Measurements from ENCODE around the gene SLC2A5.
"Not testable (repeated sequence)": the region's sequence is repeated elsewhere in the genome, so short reads cannot be mapped to it uniquely, and the experiment has no call there.

The SLC2A5 gene

DNA sequence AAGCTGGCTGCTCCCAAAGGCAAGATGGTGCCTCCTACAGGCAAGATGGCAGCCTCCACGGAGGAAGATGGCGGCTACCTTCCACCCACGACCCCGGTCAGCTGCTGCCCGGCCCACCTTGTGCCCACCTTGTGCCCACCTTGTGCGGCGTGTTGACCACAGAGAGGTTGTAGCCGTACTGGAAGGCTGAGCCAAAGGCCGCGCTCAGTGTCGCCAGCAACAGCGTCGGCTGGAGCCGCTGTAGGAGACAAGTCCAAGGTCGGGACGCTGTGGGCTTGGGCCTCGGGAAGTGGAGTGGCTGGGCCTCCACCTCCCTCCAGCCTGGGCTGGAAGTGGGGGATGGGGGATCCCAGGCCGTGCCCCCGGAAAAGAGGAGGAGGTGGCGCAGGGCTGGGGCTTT lies 44.6 kb downstream of the SLC2A5 start:
- Histone ChIP-seq H3K27me3 (ENCODE audit: low read length) (no peaks in the 10 kb centered on the region), H2AFZ (ENCODE audit: low read depth, low read length, severe bottlenecking) (no peak overlapping the region), H4K20me1 (ENCODE audit: low read depth, low read length) (no peaks in the 10 kb centered on the region), H3K9ac (ENCODE audit: low read length) (no peak overlapping the region), H3K4me2 (ENCODE audit: low read depth, low read length, poor library complexity, severe bottlenecking) (no peak overlapping the region), H3K36me3 (ENCODE audit: low read length) (no peaks in the 10 kb centered on the region), H3F3A (ENCODE audit: insufficient read depth) (no peaks in the 10 kb centered on the region), H3K79me2 (ENCODE audit: insufficient read depth, low read length) (no peaks in the 10 kb centered on the region), H3K27ac (ENCODE audit: low read depth, low read length) (no peak overlapping the region), H3K4me3 (ENCODE audit: insufficient read depth, low read length, poor library complexity, severe bottlenecking) (no peak overlapping the region), H3K9me3 (ENCODE audit: insufficient read depth, low read length) (no peaks in the 10 kb centered on the region), H3K9me2 (replicated peaks; ENCODE audit: insufficient read depth, low read length) (no peaks in the 10 kb centered on the region)
- TF ChIP-seq EZH2phosphoT487 (conservative IDR thresholded peaks at IDR 0.05; ENCODE audit: low read length), result no peak
- TF ChIP-seq, protein P1, sequence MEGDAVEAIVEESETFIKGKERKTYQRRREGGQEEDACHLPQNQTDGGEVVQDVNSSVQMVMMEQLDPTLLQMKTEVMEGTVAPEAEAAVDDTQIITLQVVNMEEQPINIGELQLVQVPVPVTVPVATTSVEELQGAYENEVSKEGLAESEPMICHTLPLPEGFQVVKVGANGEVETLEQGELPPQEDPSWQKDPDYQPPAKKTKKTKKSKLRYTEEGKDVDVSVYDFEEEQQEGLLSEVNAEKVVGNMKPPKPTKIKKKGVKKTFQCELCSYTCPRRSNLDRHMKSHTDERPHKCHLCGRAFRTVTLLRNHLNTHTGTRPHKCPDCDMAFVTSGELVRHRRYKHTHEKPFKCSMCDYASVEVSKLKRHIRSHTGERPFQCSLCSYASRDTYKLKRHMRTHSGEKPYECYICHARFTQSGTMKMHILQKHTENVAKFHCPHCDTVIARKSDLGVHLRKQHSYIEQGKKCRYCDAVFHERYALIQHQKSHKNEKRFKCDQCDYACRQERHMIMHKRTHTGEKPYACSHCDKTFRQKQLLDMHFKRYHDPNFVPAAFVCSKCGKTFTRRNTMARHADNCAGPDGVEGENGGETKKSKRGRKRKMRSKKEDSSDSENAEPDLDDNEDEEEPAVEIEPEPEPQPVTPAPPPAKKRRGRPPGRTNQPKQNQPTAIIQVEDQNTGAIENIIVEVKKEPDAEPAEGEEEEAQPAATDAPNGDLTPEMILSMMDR (IDR thresholded peaks at IDR 0.05; ENCODE audit: insufficient read depth, low read length, poor library complexity, severe bottlenecking), result no peak

DNA sequence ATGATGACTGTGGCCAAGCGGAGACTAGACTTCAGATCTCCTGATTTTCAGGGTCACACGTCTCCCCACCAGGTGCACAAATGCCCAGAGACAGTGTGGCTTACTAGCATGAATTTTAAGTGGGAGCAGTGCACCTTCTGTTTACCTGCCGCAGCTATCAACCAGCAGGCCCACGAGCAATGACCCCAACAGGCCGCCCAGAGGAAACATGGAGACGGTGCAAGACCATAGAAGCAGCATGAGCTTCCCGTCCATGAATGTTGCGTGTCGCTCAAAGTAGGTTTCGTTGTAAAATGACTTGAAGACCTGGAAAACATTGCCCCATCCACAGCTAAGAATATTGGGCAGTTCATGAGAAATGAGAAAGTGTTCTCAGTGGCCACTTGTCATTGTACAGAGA lies 46.7 kb downstream of the SLC2A5 start:
- Histone ChIP-seq H3K27me3 (ENCODE audit: low read length) (no peaks in the 10 kb centered on the region), H3K79me2 (ENCODE audit: insufficient read depth, low read length) (no peaks in the 10 kb centered on the region), H3K4me3 (ENCODE audit: insufficient read depth, low read length, poor library complexity, severe bottlenecking) (no peak overlapping the region), H4K20me1 (ENCODE audit: low read depth, low read length) (no peaks in the 10 kb centered on the region), H3K9me3 (ENCODE audit: insufficient read depth, low read length) (no peaks in the 10 kb centered on the region), H3K9ac (ENCODE audit: low read length) (no peak overlapping the region), H2AFZ (ENCODE audit: low read depth, low read length, severe bottlenecking) (no peak overlapping the region), H3K9me2 (replicated peaks; ENCODE audit: insufficient read depth, low read length) (no peaks in the 10 kb centered on the region), H3K4me2 (ENCODE audit: low read depth, low read length, poor library complexity, severe bottlenecking) (no peak overlapping the region), H3K36me3 (ENCODE audit: low read length) (no peaks in the 10 kb centered on the region), H3K27ac (ENCODE audit: low read depth, low read length) (no peak overlapping the region), H3F3A (ENCODE audit: insufficient read depth) (no peaks in the 10 kb centered on the region)
- no peak for TF ChIP-seq EZH2phosphoT487 (conservative IDR thresholded peaks at IDR 0.05; ENCODE audit: low read length)
- TF ChIP-seq, protein P1 (IDR thresholded peaks at IDR 0.05; ENCODE audit: insufficient read depth, low read length, poor library complexity, severe bottlenecking), result no peak

DNA sequence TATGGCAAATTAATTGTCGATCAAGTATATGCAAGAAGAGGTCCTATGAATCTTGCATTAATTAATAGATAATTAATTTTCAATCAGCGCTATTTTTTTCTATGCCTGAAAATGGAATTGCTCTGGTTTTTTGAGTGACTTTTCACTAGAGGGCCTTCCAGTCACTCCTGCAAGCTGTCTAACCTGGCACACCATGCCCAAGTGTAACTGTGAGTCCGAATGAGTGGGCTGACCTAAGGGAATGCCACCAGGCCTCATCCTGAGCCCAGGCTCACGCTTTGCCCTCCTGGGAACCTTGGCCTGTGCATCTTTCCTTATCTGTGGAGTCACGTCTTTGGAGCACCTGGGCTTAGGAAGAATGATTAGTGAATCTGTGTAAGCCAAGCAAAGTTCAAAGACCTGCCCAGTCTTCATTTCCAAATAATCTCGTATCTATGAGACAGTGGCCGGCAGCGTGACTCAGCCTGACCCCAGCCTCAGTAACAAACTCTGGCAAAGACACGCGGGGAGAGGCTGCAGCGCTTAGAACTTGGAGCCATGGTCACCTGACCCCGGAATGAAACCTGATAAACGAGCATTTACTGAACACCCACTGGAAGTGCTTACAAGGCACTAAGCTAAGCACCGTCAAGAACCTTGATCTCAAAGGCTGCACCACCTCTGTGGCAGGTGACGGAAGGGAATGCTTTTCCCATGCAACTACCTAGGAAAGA lies 47.3 kb downstream of the SLC2A5 start:
- not testable (repeated sequence) for H3K27ac ChIP-seq (ENCODE audit: low read depth, low read length); H3K36me3 ChIP-seq (ENCODE audit: low read length); H3K9me2 ChIP-seq (replicated peaks; ENCODE audit: insufficient read depth, low read length); H3K4me2 ChIP-seq (ENCODE audit: low read depth, low read length, poor library complexity, severe bottlenecking); H3K4me3 ChIP-seq (ENCODE audit: insufficient read depth, low read length, poor library complexity, severe bottlenecking); H3K27me3 ChIP-seq (ENCODE audit: low read length); H4K20me1 ChIP-seq (ENCODE audit: low read depth, low read length); H3F3A ChIP-seq (ENCODE audit: insufficient read depth); H2AFZ ChIP-seq (ENCODE audit: low read depth, low read length, severe bottlenecking); H3K79me2 ChIP-seq (ENCODE audit: insufficient read depth, low read length); H3K9me3 ChIP-seq (ENCODE audit: insufficient read depth, low read length); H3K9ac ChIP-seq (ENCODE audit: low read length)

DNA sequence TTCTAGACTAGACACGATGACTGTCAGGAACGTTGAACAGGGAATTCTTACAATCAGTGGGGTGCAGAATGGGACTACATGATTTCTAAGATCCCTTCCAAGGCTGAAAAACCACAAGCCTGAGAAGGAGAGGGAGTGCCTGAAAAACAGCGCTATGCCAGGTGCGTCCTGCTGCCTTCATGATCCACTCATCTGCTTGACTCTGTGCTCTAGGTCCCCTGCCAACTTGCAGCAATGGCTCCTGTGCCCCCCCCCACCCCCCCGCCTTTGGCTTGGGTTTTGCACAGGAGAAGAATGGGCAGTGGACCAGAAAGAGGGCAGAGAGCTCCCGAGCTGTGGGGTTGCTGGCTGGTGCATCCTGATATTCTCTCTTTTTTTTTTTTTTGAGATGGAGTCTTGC lies 49.1 kb downstream of the SLC2A5 start:
- H3K9me2 ChIP-seq (replicated peaks; ENCODE audit: insufficient read depth, low read length), result no peaks in the 10 kb centered on the region
- H3K9ac ChIP-seq (ENCODE audit: low read length), result no peak overlapping the region
- no peaks in the 10 kb centered on the region for H3K9me3 ChIP-seq (ENCODE audit: insufficient read depth, low read length)
- H3K27me3 ChIP-seq (ENCODE audit: low read length), result no peaks in the 10 kb centered on the region
- H3F3A ChIP-seq (ENCODE audit: insufficient read depth), result no peaks in the 10 kb centered on the region
- no peaks in the 10 kb centered on the region for H3K79me2 ChIP-seq (ENCODE audit: insufficient read depth, low read length)
- H2AFZ ChIP-seq (ENCODE audit: low read depth, low read length, severe bottlenecking), result no peak overlapping the region
- no peaks in the 10 kb centered on the region for H4K20me1 ChIP-seq (ENCODE audit: low read depth, low read length)
- H3K36me3 ChIP-seq (ENCODE audit: low read length), result no peaks in the 10 kb centered on the region
- H3K4me2 ChIP-seq (ENCODE audit: low read depth, low read length, poor library complexity, severe bottlenecking), result no peak overlapping the region
- H3K4me3 ChIP-seq (ENCODE audit: insufficient read depth, low read length, poor library complexity, severe bottlenecking), result no peak overlapping the region
- no peak for TF ChIP-seq EZH2phosphoT487 (conservative IDR thresholded peaks at IDR 0.05; ENCODE audit: low read length)
- TF ChIP-seq, protein P1 (IDR thresholded peaks at IDR 0.05; ENCODE audit: insufficient read depth, low read length, poor library complexity, severe bottlenecking), result no peak
- no peak overlapping the region for H3K27ac ChIP-seq (ENCODE audit: low read depth, low read length)
